Upper lobe of left lung (tissue), 6 donors: ENCODE measurements around the gene SPATA6. TPM values are rescaled to one million over a fixed set of nuclear protein-coding genes. Genes with fewer than 3 reads are reported as not detected.

Experiments
- ATAC-seq, 2 donors: fragments of 200-7000 bp; cut with Tn5 transposase; one replicate each; pipeline ENCODE4 v1.9.1; 2022; ENCODE audit warnings: mild to moderate bottlenecking in 2 of 2, moderate library complexity in 2 of 2; ENCODE audit not compliant: low FRiP score in 2 of 2
- DNase-seq, 2 donors: peaks; one replicate each; pipeline ENCODE4 v3.0.0-alpha.2; 2019 to 2020
- H3K27ac ChIP-seq, 4 donors: fragments of 200-600 bp; sonication (generic); one replicate each; pipeline ENCODE4 v1.5.1; 2016 to 2019
- H3K27me3 ChIP-seq, 4 donors: fragments of 200-600 bp; sonication (generic); one replicate each; pipeline ENCODE4 v1.5.1; 2017 to 2019
- H3K36me3 ChIP-seq, 4 donors: fragments of 200-600 bp; sonication (generic); one replicate each; pipeline ENCODE4 v1.5.1; 2016 to 2019
- H3K4me1 ChIP-seq, 4 donors: fragments of 200-600 bp; sonication (generic); one replicate each; pipeline ENCODE4 v1.5.1; 2018 to 2019
- H3K4me3 ChIP-seq, 4 donors: fragments of 200-600 bp; sonication (generic); one replicate each; pipeline ENCODE4 v1.5.1; 2017 to 2019; ENCODE audit warnings: mild to moderate bottlenecking in 2 of 4, moderate library complexity in 1 of 4
- H3K9me3 ChIP-seq, 4 donors: fragments of 200-600 bp; sonication (generic); one replicate each; pipeline ENCODE4 v1.5.1; 2018 to 2019
- EP300 ChIP-seq, 4 donors: sonication (generic); formaldehyde crosslinking; IDR thresholded peaks; one replicate each; pipeline ENCODE4 v1.5.1; 2017; ENCODE audit warnings: antibody characterized with exemption in 4 of 4, control low read depth in 2 of 4
- POLR2A ChIP-seq, 4 donors: fragments of 450-650 bp; IDR thresholded peaks; one replicate each; pipeline ENCODE4 v1.5.1; 2016 to 2017; ENCODE audit warnings: antibody characterized with exemption in 4 of 4, mild to moderate bottlenecking in 2 of 4
- POLR2AphosphoS5 ChIP-seq, 2 donors: sonication (generic); formaldehyde crosslinking; IDR thresholded peaks; one replicate each; pipeline ENCODE4 v1.5.1; 2017; ENCODE audit warnings: antibody characterized with exemption in 2 of 2
- WGBS, 2 donors: methylation state at CpG; one replicate each; pipeline ENCODE4 v1.1.5; 2017 to 2018; 5-methylcytosine and 5-hydroxymethylcytosine counted together
- total RNA-seq, 6 donors: library from RNA; depleted of rRNA in 4 of 6; stranded (reverse); fragments of >200 nt in 4 of 6; gene quantifications; one replicate each; pipeline versions ENCODE4 v1.1.0 to v1.2.1, GENCODE V29; 2016 to 2021
- TF ChIP-seq, protein P1 (sequence below), 6 experiments: fragments of 450-650 bp in 4 of 6; fragments of 200-600 bp in 2 of 6; sonication (generic) in 2 of 6; IDR thresholded peaks; one replicate each; pipeline ENCODE4 v1.5.1; 2016 to 2019; ENCODE audit warnings: antibody characterized with exemption in 6 of 6
- donor health status: DM: no; HTN: no; CAD: no; lungs with moderate emphysema.
- donor health status: DM: no; HTN: yes; CAD: no; lungs with severe emphysema.

SPATA6 gene
- total RNA-seq, 6 donors from 2014 or later: 9.4 to 31.6 (median 21.0) TPM

DNA sequence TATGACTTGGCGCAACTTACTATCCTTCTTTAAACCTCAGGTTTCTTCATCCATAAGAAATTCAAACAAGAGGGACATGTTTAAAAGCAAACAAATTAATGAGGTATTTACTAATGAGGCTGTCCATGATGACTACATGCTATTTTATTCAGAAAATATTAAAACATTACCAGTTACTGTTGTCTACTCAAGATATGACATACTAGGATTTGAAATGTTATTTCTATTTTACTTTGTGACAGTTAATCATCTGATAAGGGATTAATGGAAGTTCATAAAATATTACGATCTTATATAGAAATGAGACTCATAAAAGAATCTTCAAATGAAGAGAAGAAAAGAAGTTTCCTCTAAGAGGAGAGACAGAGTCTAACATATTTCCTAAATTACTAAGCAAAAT lies 80.1 kb downstream of the SPATA6 start:
- 90 to 94% methylated on average over 2 of the region's 2 CpGs for WGBS, 2 donors
- Histone ChIP-seq H3K9me3 (no peaks in the 10 kb centered on the region), H3K27ac (no peak overlapping the region), H3K4me3 (no peak overlapping the region), H3K27me3 (no peaks in the 10 kb centered on the region), H3K36me3 (peaks cover 0 to under 1% (median 0%) of the 10 kb centered on the region in 4 donors), H3K4me1 (no peaks in the 10 kb centered on the region)
- TF ChIP-seq POLR2AphosphoS5 (IDR thresholded peaks at IDR 0.05) (no peak), EP300 (IDR thresholded peaks at IDR 0.05) (no peak), POLR2A (IDR thresholded peaks at IDR 0.05) (no peak)
- TF ChIP-seq, protein P1, sequence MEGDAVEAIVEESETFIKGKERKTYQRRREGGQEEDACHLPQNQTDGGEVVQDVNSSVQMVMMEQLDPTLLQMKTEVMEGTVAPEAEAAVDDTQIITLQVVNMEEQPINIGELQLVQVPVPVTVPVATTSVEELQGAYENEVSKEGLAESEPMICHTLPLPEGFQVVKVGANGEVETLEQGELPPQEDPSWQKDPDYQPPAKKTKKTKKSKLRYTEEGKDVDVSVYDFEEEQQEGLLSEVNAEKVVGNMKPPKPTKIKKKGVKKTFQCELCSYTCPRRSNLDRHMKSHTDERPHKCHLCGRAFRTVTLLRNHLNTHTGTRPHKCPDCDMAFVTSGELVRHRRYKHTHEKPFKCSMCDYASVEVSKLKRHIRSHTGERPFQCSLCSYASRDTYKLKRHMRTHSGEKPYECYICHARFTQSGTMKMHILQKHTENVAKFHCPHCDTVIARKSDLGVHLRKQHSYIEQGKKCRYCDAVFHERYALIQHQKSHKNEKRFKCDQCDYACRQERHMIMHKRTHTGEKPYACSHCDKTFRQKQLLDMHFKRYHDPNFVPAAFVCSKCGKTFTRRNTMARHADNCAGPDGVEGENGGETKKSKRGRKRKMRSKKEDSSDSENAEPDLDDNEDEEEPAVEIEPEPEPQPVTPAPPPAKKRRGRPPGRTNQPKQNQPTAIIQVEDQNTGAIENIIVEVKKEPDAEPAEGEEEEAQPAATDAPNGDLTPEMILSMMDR (IDR thresholded peaks at IDR 0.05): no peak
- no peak for ATAC-seq
- no peak for DNase-seq

DNA sequence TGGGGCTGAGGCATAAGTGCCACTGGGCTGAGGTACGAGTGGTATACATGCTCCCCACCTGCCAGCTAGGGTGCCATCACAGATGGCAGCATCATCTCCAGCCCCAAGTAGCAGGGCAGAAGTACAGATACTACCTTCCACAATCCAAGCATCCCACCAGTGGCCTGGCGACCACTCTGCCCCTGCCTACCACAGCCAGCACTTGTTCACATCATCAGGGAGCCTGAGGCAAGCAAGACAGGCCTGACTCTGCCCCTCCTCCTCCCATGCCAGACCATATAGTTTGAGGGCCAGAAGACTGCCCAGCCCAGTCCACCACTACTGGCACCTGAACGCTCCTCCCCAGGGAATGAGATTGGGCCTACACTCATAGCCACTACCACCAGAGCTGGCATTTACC lies 84.6 kb downstream of the SPATA6 start:
- H3K9me3 ChIP-seq: no peaks in the 10 kb centered on the region
- TF ChIP-seq EP300 (IDR thresholded peaks at IDR 0.05) (no peak), POLR2A (IDR thresholded peaks at IDR 0.05) (no peak), POLR2AphosphoS5 (IDR thresholded peaks at IDR 0.05) (no peak)
- TF ChIP-seq, protein P1 (IDR thresholded peaks at IDR 0.05): no peak
- ATAC-seq (no peak), DNase-seq (no peak)
- 100% methylated on average over 2 to 3 of the region's 3 CpGs for WGBS, 2 donors
- H3K4me1 ChIP-seq: no peaks in the 10 kb centered on the region
- H3K27ac ChIP-seq: no peak overlapping the region
- no peak overlapping the region for H3K4me3 ChIP-seq
- no peaks in the 10 kb centered on the region for H3K36me3 ChIP-seq
- H3K27me3 ChIP-seq: no peaks in the 10 kb centered on the region

DNA sequence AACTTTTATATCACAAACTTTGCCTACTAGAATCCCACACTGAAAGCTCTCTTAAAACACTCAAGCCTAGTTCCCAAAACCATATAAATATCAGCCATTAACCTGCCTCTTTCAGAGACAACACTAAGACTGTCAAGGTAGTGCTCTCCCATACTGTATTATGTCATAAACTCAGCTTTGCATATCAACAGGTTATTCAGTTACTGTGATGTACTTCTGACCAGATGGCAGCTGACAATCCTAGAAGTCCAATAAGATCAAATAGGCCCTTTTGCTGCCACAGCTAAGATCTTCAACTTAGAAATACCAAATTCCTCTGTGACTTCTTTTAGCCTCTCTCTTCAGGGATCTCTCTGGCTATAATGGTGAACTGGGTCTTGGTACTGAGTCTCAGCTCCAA lies 97.2 kb downstream of the SPATA6 start:
- peaks cover 0 to 14% (median 2%) of the 10 kb centered on the region in 4 donors for H3K9me3 ChIP-seq
- DNase-seq (no peak), ATAC-seq (no peak)
- TF ChIP-seq EP300 (IDR thresholded peaks at IDR 0.05) (no peak), POLR2AphosphoS5 (IDR thresholded peaks at IDR 0.05) (no peak)
- TF ChIP-seq, protein P1 (IDR thresholded peaks at IDR 0.05): no peak
- no peaks in the 10 kb centered on the region for H3K27me3 ChIP-seq
- no peak overlapping the region for H3K27ac ChIP-seq
- peaks cover 0 to 9% (median 0%) of the 10 kb centered on the region in 4 donors for H3K36me3 ChIP-seq
- no peaks in the 10 kb centered on the region for H3K4me1 ChIP-seq
- no peak overlapping the region for H3K4me3 ChIP-seq

DNA sequence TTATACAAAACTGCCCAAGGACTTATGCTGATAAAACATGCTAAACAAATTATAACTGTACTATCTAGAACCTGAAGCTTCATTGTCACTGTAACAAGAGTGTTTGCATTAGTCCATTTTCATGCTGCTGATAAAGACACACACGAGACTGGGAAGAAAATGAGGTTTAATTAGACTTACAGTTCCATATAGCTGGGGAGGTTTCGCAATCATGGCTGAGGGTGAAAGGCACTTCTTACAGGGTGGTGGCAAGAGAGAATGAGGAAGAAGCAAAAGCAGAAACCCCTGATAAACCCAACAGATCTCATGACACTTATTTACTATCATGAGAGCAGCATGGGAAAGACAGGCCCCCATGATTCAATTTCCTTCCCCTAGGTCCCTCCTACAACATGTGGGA lies 100.4 kb downstream of the SPATA6 start:
- ATAC-seq (no peak), DNase-seq (no peak)
- TF ChIP-seq POLR2AphosphoS5 (IDR thresholded peaks at IDR 0.05) (no peak), POLR2A (IDR thresholded peaks at IDR 0.05) (no peak)
- 85 to 90% methylated on average over 2 of the region's 2 CpGs for WGBS, 2 donors
- no peak overlapping the region for H3K27ac ChIP-seq
- no peaks in the 10 kb centered on the region for H3K27me3 ChIP-seq
- H3K4me1 ChIP-seq: no peaks in the 10 kb centered on the region
- H3K9me3 ChIP-seq: peaks cover 0 to 14% (median 2%) of the 10 kb centered on the region in 4 donors
- H3K36me3 ChIP-seq: no peaks in the 10 kb centered on the region
- H3K4me3 ChIP-seq: no peak overlapping the region

DNA sequence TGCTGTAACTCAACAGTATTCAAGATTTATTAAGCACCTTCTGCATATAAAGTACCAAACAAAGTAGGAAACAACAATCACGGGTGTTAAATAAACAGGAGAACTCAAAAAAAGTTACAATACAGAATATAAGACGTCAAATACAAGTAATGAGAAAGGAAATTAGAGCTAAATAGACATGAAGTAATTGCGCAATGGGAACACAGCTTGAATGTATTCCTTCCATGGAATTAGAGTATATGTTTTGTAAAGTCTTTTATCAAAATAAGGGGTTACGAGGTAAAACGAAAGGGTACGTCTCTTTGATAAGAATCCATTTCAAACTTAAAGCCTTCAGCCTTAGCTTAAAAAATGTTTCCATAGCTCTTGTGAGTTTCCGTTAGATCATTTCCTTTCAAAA lies 109.1 kb downstream of the SPATA6 start:
- H3K27me3 ChIP-seq: no peaks in the 10 kb centered on the region
- H3K4me3 ChIP-seq: no peak overlapping the region
- no peaks in the 10 kb centered on the region for H3K4me1 ChIP-seq
- 77 to 79% methylated on average over 7 of the region's 7 CpGs for WGBS, 2 donors
- no peak for ATAC-seq
- H3K27ac ChIP-seq: no peak overlapping the region
- TF ChIP-seq, protein P1 (IDR thresholded peaks at IDR 0.05): no peak
- TF ChIP-seq POLR2AphosphoS5 (IDR thresholded peaks at IDR 0.05): no peak
- no peak for TF ChIP-seq POLR2A (IDR thresholded peaks at IDR 0.05)
- no peak for TF ChIP-seq EP300 (IDR thresholded peaks at IDR 0.05)
- H3K36me3 ChIP-seq: no peaks in the 10 kb centered on the region
- no peak for DNase-seq
- H3K9me3 ChIP-seq: no peaks in the 10 kb centered on the region
